Testis (tissue), 2 donors: ENCODE measurements around the gene NAT9.

ENCODE experiments used
- CTCF ChIP-seq, 3 experiments: fragments of 450-650 bp in 2 of 3; fragments of 200-600 bp in 1 of 3; sonication (generic) in 1 of 3; IDR thresholded peaks; one replicate each; pipeline ENCODE4 v1.5.1; 2016 to 2019; ENCODE audit warnings: antibody characterized with exemption in 3 of 3, mild to moderate bottlenecking in 2 of 3, moderate library complexity in 1 of 3
- POLR2A ChIP-seq: fragments of 450-650 bp; IDR thresholded peaks from one replicate; pipeline ENCODE4 v1.6.1; 2017; ENCODE audit warnings: antibody characterized with exemption, mild to moderate bottlenecking, moderate library complexity

DNA sequence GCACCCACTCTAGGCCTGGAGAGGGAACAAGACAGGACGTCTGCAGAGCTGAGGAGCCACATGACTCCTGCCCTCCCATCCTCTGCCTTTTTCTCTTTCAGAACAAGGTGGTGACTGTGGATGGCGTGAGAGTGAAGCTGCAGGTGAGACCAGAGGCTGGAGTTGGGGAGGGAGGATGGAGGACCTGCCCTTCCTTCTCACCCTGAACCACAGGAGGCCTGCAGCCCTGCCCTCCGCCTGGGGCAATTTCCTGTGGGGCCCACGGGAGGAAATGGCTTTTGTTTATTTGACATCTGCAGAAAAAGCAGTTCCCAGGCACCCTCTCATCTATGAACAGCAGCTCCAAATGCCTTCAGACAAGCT is 34.0 kb downstream of the NAT9 start:
- TF ChIP-seq CTCF (IDR thresholded peaks at IDR 0.05), result no peak
- no peak for TF ChIP-seq POLR2A
